KOPT-K1 (cell line): ENCODE data around the gene LRRC15.

Experiments
- H3K27ac ChIP-seq: fragments of 200-600 bp; sonication (generic); 2 replicates; pipeline ENCODE4 v1.5.1; 2016; ENCODE audit warnings: antibody characterized with exemption, mild to moderate bottlenecking, low read depth, low read length; ENCODE audit not compliant: poor library complexity, severe bottlenecking
- H3K36me3 ChIP-seq: fragments of 200-600 bp; sonication (generic); 2 replicates; pipeline ENCODE4 v1.5.1; 2017; ENCODE audit warnings: antibody characterized with exemption, mild to moderate bottlenecking, low read length, moderate library complexity; ENCODE audit not compliant: insufficient read depth
- H3K9me3 ChIP-seq: fragments of 200-600 bp; sonication (generic); 2 replicates; pipeline ENCODE4 v1.5.1; 2017; ENCODE audit warnings: antibody characterized with exemption, low read length, mild to moderate bottlenecking; ENCODE audit not compliant: insufficient read depth, poor library complexity, severe bottlenecking

LRRC15 gene

GRCh38 chr3:194377708-194378107, 8.2 kb upstream of the LRRC15 start:
- H3K27ac ChIP-seq, result no peak overlapping the region
- H3K36me3 ChIP-seq, result no peaks in the 10 kb centered on the region
- no peaks in the 10 kb centered on the region for H3K9me3 ChIP-seq

- no peaks in the 10 kb centered on the region for H3K9me3 ChIP-seq
- no peak overlapping the region for H3K27ac ChIP-seq
- no peaks in the 10 kb centered on the region for H3K36me3 ChIP-seq
These were observed 6.7 kb upstream of the LRRC15 start for GRCh38 chr3:194376241-194376560.

GRCh38 chr3:194375473-194376240, 6.1 kb upstream of the LRRC15 start:
- H3K9me3 ChIP-seq, result no peaks in the 10 kb centered on the region
- H3K27ac ChIP-seq, result no peak overlapping the region
- H3K36me3 ChIP-seq, result no peaks in the 10 kb centered on the region

GRCh38 chr3:194374935-194375334, 5.4 kb upstream of the LRRC15 start:
- Histone ChIP-seq H3K36me3 (no peaks in the 10 kb centered on the region), H3K27ac (no peak overlapping the region), H3K9me3 (no peaks in the 10 kb centered on the region)

GRCh38 chr3:194373899-194374298, 4.4 kb upstream of the LRRC15 start:
- H3K9me3 ChIP-seq, result no peaks in the 10 kb centered on the region
- H3K27ac ChIP-seq, result no peak overlapping the region
- no peaks in the 10 kb centered on the region for H3K36me3 ChIP-seq

- H3K9me3 ChIP-seq, result no peaks in the 10 kb centered on the region
- no peak overlapping the region for H3K27ac ChIP-seq
These were observed 3.5 kb upstream of the LRRC15 start for GRCh38 chr3:194373028-194373427.

GRCh38 chr3:194370753-194371152, 1.2 kb upstream of the LRRC15 start:
- Histone ChIP-seq H3K9me3 (no peaks in the 10 kb centered on the region), H3K36me3 (no peaks in the 10 kb centered on the region), H3K27ac (no peak overlapping the region)

More at GRCh38 chr3:194373028-194373427, 3.5 kb upstream of the LRRC15 start:
- H3K36me3 ChIP-seq, result no peaks in the 10 kb centered on the region

GRCh38 chr3:194368918-194369317, 625 bp downstream of the LRRC15 start:
- Histone ChIP-seq H3K9me3 (no peaks in the 10 kb centered on the region), H3K27ac (no peak overlapping the region), H3K36me3 (no peaks in the 10 kb centered on the region)

- Histone ChIP-seq H3K9me3 (no peaks in the 10 kb centered on the region), H3K36me3 (no peaks in the 10 kb centered on the region), H3K27ac (no peak overlapping the region)
These were observed 1.3 kb downstream of the LRRC15 start for GRCh38 chr3:194367992-194368841.

- Histone ChIP-seq H3K36me3 (no peaks in the 10 kb centered on the region), H3K27ac (no peak overlapping the region), H3K9me3 (no peaks in the 10 kb centered on the region)
These were observed 3.5 kb downstream of the LRRC15 start for GRCh38 chr3:194365978-194366490.

GRCh38 chr3:194365526-194365925, 4.0 kb downstream of the LRRC15 start:
- Histone ChIP-seq H3K27ac (no peak overlapping the region), H3K36me3 (no peaks in the 10 kb centered on the region), H3K9me3 (no peaks in the 10 kb centered on the region)

- no peaks in the 10 kb centered on the region for H3K36me3 ChIP-seq
- H3K9me3 ChIP-seq, result no peaks in the 10 kb centered on the region
- H3K27ac ChIP-seq, result no peak overlapping the region
These were observed 4.7 kb downstream of the LRRC15 start for GRCh38 chr3:194364652-194365434.

- Histone ChIP-seq H3K36me3 (no peaks in the 10 kb centered on the region), H3K9me3 (no peaks in the 10 kb centered on the region), H3K27ac (no peak overlapping the region)
These were observed 5.3 kb downstream of the LRRC15 start for GRCh38 chr3:194364314-194364651.

GRCh38 chr3:194360568-194360967, 9.0 kb downstream of the LRRC15 start:
- Histone ChIP-seq H3K9me3 (no peaks in the 10 kb centered on the region), H3K36me3 (no peaks in the 10 kb centered on the region), H3K27ac (no peak overlapping the region)

- Histone ChIP-seq H3K27ac (no peak overlapping the region), H3K36me3 (no peaks in the 10 kb centered on the region), H3K9me3 (no peaks in the 10 kb centered on the region)
These were observed 11.9 kb downstream of the LRRC15 start for GRCh38 chr3:194357681-194358080.
